HG02798 (cell line): ENCODE measurements around the gene CREB3L2.
"Not testable (repeated sequence)": the region's sequence is repeated elsewhere in the genome, so short reads cannot be mapped to it uniquely, and the experiment has no call there.

Experiments
- ATAC-seq: cut with Tn5 transposase; IDR thresholded peaks from one replicate; pipeline ENCODE4 v1.9.1; 2021; ENCODE audit warnings: mild to moderate bottlenecking; ENCODE audit not compliant: unreplicated experiment, poor library complexity

The CREB3L2 gene

GRCh38 chr7:137913985-137914384 is 87.9 kb downstream of the CREB3L2 start:
- no peak for ATAC-seq

DNA sequence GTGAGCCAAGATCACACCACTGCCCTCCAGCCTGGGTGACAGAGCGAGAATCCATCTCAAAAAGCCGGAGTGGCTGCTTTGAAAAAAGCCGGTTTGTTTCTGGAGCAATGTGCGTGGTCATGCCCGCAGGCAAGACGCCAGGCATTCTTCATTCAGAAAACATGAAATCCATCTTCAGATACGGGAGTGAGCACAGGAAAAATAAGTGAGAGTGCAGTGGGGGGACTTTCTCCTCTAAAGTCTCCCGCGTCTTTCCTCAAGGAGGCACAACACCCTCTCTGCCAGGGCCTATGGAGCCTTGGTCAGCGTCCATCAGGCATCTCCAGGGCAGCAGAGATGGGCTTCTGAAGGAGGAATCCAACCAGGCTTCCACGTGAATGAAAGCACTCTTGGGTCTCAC is 92.8 kb downstream of the CREB3L2 start:
- no peak for ATAC-seq

DNA sequence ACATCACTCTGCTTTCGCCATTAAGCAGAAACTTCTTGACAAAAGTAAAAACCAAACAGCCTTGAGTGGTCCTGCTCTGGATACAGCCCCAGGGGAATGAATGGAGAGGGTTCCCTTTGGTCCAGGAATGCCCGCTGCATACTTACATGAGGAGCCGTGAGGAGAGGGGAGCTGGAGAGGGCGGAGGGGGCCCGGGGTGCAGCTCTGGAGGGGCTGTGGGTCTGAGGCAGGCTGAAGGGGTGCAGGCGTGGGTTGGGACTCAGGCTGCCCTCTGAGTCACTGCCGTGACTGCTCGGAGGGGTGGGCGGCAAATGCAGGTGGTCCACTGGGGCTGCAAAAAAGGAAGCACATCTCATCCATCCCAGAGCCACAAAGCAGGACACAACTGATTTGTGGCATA is 93.8 kb downstream of the CREB3L2 start:
- no peak for ATAC-seq

DNA sequence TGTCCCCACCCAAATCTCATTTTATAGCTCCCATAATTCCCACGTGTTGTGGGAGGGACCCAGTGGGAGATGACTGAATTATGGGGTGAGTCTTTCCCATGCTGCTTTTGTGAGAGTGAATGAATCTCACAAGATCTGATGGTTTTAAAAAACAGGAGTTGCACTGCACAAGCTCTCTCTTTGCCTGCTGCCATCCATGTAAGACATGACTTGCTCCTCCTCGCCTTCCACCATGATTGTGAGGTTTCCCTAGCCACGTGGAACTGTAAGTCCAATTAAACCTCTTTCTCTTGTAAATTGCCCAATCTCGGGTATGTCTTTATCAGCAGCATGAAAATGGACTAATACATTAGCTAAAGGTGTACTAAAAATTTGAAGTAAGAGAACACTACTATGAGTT is 95.2 kb downstream of the CREB3L2 start:
- ATAC-seq, result not testable (repeated sequence)

- ATAC-seq, result no peak
Observed at GRCh38 chr7:137904833-137905232, 97.1 kb downstream of the CREB3L2 start.

DNA sequence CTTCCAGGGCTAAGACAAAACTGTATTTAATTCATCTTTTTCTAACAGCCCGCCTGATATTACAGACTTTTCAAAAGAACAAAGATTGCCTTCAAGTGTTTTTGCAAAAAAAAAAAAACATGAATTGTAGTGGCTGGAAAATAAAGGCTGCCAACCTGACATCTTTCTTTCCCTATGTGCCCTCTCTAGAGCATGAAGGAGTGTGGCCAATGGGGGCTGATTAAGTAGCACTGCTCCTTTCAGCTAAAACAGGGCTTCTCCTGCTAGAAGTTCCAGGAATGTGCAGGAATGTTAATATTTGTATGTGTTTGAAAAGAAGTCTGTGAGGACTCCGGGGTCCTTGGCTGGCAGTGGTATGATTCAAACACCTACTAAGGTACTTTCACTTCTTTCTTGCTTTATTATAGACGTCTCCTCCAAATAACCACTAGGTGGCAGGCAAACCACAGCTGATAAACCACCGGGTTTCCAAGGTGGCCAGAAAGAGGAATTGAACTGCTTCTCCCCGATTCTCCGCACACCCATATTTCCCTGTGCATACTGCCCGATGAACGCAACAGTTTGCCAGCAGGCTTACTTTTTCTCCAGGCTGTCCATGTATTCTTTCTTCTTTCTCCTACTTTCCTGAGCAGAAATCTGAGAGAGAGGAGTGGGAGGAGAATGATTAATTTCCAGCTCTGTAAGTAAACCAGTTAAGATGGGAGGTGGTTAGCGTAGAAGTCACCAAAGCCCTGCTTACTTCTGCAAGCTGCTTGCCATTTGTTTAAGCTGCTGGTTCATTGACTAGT is 98.3 kb downstream of the CREB3L2 start:
- peak; percentile 78 for ATAC-seq

DNA sequence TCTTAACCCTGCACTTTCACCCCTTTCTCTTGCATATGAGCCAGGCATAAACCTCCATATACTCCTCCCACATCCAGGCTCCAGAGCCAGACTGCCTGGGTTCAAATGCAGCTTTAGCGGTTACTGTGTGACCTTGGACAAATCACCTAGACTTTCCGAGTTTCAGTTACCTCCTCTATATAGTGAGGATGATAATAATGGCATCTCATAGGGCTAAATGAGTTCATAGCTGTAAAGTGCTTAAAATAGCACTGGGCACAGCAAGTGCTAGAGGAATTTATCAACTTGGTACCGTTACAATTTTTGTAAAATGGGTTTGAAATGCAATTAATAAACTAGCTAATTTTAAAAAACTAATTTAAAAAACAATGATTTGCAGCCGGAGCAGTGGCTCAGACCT is 101.7 kb downstream of the CREB3L2 start:
- ATAC-seq, result no peak

DNA sequence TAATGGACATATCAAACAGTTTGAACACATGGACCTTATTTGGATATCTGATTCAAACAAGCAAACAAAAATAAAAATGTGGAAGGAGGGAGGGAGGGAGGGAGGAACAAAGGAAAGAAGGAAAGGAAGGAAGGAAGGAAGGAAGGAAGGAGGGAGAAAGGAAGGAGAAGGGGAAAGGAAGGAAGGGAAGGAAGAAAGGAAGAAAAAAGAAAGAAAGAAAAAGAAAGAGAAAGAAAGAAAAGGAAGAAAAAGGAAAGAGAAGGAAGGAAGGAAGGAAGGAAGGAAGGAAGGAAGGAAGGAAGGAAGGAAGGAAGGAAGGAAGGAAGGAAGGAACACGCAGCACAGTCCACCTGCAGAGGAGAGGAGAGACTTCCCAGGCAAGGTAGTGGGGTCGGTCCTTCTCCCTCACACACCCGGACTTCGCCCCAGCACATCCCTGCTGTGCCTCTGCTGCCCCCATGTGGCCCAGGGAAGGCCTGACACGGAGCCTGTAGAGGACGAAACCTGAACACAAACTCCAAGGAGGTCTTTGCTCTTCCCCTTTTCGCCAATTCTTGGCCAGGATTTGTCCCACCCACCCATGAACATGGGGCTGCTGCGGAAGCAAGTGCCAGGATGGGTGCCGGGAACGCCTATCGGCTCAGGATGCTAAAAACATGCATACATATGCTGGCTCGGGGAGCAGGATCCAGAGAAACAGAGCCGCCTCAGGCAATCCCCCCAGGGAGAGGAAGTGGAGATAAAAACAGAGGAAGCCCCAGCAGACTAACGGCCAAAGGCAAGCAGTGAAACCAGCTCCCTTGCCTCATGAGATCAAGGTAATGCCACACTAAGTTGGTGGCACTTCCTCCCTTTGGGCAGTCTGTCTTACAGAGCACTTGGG is 102.8 kb downstream of the CREB3L2 start:
- ATAC-seq, result peak; percentile 73

- peak; percentile 75 for ATAC-seq
Observed at GRCh38 chr7:137895301-137896221, 106.3 kb downstream of the CREB3L2 start.

DNA sequence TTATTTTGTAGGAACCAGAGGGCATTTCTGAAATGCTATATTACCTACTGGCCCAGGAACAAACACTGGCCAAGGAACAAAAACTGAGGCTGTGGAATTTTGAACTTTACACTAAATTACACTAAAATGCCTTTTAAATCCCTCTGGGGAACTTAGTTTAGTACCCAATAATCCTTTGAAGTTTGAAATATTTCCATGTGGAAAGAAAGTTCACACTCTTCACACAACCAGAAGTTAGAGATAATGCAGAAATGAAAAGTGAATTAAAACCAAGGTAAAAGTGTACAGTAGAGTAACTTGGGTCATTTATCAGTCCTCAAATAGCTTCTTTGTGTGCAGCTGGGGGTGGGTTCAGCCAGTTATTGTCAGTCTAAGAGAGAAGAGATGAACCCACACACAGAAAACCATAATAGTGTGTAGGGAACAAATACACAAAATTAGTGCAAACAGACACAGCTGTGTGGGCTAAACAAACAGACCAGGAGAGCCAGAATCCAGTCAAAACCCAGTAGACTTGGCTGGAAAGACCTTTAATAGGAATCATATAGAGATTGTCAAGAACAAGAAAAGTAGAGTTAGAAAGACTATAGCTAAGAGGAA is 108.6 kb downstream of the CREB3L2 start:
- ATAC-seq, result no peak

- no peak for ATAC-seq
Observed at GRCh38 chr7:137891016-137891655, 110.8 kb downstream of the CREB3L2 start.

DNA sequence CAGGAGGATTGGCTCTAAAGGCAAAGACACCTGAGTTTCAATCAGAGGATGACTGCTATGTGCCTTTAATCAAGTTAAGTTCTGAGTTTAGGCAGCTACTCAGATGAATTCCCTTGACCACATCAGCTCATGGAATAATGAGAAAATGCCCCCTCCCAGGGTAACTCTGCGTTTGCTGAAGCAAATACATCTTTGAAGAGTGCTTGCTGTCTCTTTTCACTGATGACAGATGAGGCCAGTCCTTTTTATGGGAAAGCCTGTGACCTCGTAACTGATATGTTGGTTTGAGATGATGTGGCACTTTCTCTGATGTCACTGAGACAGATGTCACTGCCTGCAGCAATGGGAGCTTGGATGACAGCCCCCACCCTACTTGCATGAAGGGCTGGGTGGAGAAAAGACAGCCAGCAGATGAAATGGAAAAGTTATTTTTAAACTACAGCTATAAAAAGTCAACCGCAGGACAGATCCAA is 111.4 kb downstream of the CREB3L2 start:
- ATAC-seq, result no peak

DNA sequence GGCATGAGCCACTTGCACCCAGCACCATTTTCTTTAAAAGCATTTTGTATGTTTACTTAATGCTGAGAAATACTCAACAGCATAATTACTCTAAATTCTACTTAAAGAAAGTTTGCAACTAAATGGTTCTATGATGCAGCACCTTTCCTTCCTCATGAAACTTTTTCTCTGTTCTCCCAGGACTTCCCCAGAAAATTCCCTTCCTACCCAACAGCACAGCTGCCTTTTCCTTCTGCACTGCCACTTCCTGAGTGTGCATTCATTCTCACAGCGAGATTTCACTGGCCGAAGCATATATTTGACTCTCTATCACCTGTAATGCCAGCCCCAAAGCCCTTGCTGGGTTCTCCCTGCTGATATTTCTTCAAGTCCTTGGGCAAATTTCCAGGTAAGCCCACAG is 113.6 kb downstream of the CREB3L2 start:
- no peak for ATAC-seq

DNA sequence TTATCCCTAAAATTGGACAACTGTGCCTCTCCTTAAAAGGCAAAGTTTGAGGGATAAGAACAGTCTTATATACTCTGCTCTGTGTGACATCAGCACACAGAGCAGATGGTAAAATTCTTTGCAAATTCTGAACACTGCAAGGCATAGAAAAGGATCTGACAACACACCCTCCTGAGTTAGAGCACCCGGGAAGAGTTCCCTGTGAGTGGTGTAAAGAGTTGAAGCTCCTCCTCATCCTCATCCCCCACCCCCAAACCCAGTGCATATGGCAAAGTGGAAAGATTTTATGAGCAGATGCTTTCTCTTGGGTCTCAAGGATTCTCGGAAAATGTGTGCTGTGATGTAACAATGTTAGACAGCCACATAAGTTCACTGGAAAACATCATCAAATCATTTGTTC is 115.1 kb downstream of the CREB3L2 start:
- ATAC-seq, result no peak

- no peak for ATAC-seq
Observed at GRCh38 chr7:137886281-137886680, 115.6 kb downstream of the CREB3L2 start.

- no peak for ATAC-seq
Observed at GRCh38 chr7:137885678-137886077, 116.2 kb downstream of the CREB3L2 start.

GRCh38 chr7:137882806-137883205 is 119.1 kb downstream of the CREB3L2 start:
- no peak for ATAC-seq

DNA sequence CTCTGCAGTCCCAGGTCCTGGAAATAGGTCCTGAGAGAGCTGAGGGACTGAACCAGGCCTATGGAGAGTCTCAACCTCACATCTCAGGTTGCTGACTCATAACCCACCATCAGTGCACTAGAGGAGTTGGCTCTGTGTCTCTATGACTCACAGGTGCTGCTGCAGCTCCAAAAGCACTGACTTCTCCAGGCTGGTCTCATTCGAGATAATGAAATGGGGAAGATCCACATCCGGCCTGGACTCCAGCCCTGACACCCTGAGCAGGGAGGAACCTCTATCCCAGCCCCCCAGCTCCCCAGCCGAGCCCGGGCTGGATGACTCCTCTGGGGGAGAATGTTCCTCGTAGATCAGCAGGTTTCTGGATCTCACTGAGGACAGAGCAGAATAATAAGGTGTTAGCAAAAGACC is 119.6 kb downstream of the CREB3L2 start:
- ATAC-seq, result peak; percentile 85

DNA sequence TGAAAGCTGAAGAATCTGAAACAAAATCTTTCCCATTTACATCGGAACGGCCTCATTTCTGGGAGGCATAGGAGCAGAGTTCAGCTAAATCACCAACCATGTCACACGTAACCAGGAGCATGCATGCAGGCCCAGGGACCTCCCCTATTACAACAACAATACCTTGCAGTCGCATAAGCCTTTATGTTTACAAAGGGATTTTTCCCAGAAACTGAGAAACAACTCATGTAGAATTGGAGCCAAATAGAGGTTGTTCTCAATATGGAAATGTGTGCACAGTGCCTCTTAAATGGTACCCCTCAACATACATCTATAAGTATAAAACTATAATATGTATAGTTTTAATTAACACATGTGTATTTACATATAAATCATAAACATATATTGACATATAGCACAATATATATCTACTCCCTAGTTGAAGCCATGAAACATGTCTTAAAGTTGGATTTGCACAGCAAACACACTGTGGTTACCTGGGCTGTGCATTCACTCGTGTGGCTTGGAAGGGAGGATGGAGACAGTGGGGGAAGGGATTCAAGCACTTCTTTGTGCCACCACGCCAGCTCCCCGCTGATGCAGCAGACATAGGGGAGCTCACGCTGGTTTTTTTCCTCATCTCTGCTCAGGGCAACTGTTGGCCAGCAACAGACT is 120.2 kb downstream of the CREB3L2 start:
- ATAC-seq, result no peak
